Testis (tissue), 3 donors: Measurements from ENCODE around the gene LRP1. TPM values are rescaled to one million over a fixed set of nuclear protein-coding genes. Genes with fewer than 3 reads are reported as not detected.

Source experiments
- DNase-seq: peaks from one replicate; pipeline ENCODE4 v3.0.0-alpha.2; 2019
- H3K27ac ChIP-seq, 2 donors: fragments of 200-600 bp; sonication (generic); one replicate each; pipeline ENCODE4 v1.5.1; 2019
- H3K27me3 ChIP-seq: fragments of 200-600 bp; sonication (generic); one replicate; pipeline ENCODE4 v1.5.1; 2019
- H3K36me3 ChIP-seq: fragments of 200-600 bp; sonication (generic); one replicate; pipeline ENCODE4 v1.5.1; 2017; ENCODE audit warnings: low read depth; ENCODE audit errors: missing control alignments
- H3K4me1 ChIP-seq: fragments of 200-600 bp; sonication (generic); one replicate; pipeline ENCODE4 v1.5.1; 2019
- H3K4me3 ChIP-seq, 2 donors: fragments of 200-600 bp; sonication (generic); one replicate each; pipeline ENCODE4 v1.5.1; 2017 to 2019
- H3K9me3 ChIP-seq: fragments of 200-600 bp; sonication (generic); one replicate; pipeline ENCODE4 v1.5.1; 2017
- CTCF ChIP-seq, 3 experiments: fragments of 450-650 bp in 2 of 3; fragments of 200-600 bp in 1 of 3; sonication (generic) in 1 of 3; IDR thresholded peaks; one replicate each; pipeline ENCODE4 v1.5.1; 2016 to 2019; ENCODE audit warnings: antibody characterized with exemption in 3 of 3, mild to moderate bottlenecking in 2 of 3, moderate library complexity in 1 of 3
- POLR2A ChIP-seq: fragments of 450-650 bp; IDR thresholded peaks from one replicate; pipeline ENCODE4 v1.6.1; 2017; ENCODE audit warnings: antibody characterized with exemption, mild to moderate bottlenecking, moderate library complexity
- WGBS, 2 donors: methylation state at CpG; one replicate each; pipeline ENCODE4 v1.1.5; 2018; 5-methylcytosine and 5-hydroxymethylcytosine counted together
- intact Hi-C: fragments of 100-400 bp; cut with DNase I; formaldehyde crosslinking; loops from one replicate; pipeline ENCODE4 v1.15.1; 2023; ENCODE audit warnings: low total_unique reads
- polyA plus RNA-seq: library from polyadenylated mRNA; stranded (reverse); fragments of 350-450 nt; fragmentation: Illumina TruSeq; extraction: RNeasy Lipid Tissue Mini Kit (QIAGEN cat#74804); gene quantifications from one replicate; pipeline ENCODE4 v1.2.3, GENCODE V29; 2014; ENCODE audit warnings: low read depth, low replicate concordance; ENCODE audit not compliant: insufficient read depth
- total RNA-seq, 2 donors: library from RNA; depleted of rRNA; stranded (reverse); fragments of >200 nt; gene quantifications; one replicate each; pipeline ENCODE4 v1.2.3, GENCODE V29; 2016

Gene LRP1
- total and polyA plus RNA-seq, 3 donors from 2014 or later: 82.4 to 200 (median 135) TPM

- 89% methylated on average over 15 to 19 of the region's 19 CpGs for WGBS, 2 donors
- intact Hi-C loops: no loop called here
- Histone ChIP-seq H3K36me3 (no peaks in the 10 kb centered on the region), H3K9me3 (no peaks in the 10 kb centered on the region), H3K27ac (no peak overlapping the region), H3K4me1 (no peaks in the 10 kb centered on the region), H3K4me3 (no peak overlapping the region), H3K27me3 (no peaks in the 10 kb centered on the region)
- TF ChIP-seq POLR2A (no peak), CTCF (IDR thresholded peaks at IDR 0.05) (no peak)
- DNase-seq: no peak
Observed at GRCh38 chr12:57204454-57204853, 76.2 kb downstream of the LRP1 start.

- no peaks in the 10 kb centered on the region for H3K4me1 ChIP-seq
- no peaks in the 10 kb centered on the region for H3K36me3 ChIP-seq
- no peaks in the 10 kb centered on the region for H3K27me3 ChIP-seq
- WGBS, 2 donors: 86 to 92% methylated on average over 8 to 26 of the region's 26 CpGs
- no peak overlapping the region for H3K27ac ChIP-seq
- TF ChIP-seq CTCF (IDR thresholded peaks at IDR 0.05) (no peak), POLR2A (no peak)
- H3K4me3 ChIP-seq: no peak overlapping the region
- no peak for DNase-seq
- H3K9me3 ChIP-seq: no peaks in the 10 kb centered on the region
- intact Hi-C loops: no loop called here
Observed at GRCh38 chr12:57205186-57205585, 76.9 kb downstream of the LRP1 start.

- no peaks in the 10 kb centered on the region for H3K36me3 ChIP-seq
- 88 to 95% methylated on average over 5 to 7 of the region's 7 CpGs for WGBS, 2 donors
- no peaks in the 10 kb centered on the region for H3K27me3 ChIP-seq
- no peak overlapping the region for H3K4me3 ChIP-seq
- no peaks in the 10 kb centered on the region for H3K9me3 ChIP-seq
- intact Hi-C loops: no loop called here
- TF ChIP-seq POLR2A (no peak), CTCF (IDR thresholded peaks at IDR 0.05) (no peak)
- no peak overlapping the region for H3K27ac ChIP-seq
- no peak for DNase-seq
- H3K4me1 ChIP-seq: no peaks in the 10 kb centered on the region
Observed at GRCh38 chr12:57205931-57206330, 77.6 kb downstream of the LRP1 start.

- intact Hi-C loops: no loop called here
- Histone ChIP-seq H3K4me3 (no peak overlapping the region), H3K9me3 (no peaks in the 10 kb centered on the region), H3K36me3 (no peaks in the 10 kb centered on the region), H3K27ac (no peak overlapping the region), H3K27me3 (no peaks in the 10 kb centered on the region), H3K4me1 (peaks cover 6% of the 10 kb centered on the region)
- no peak for DNase-seq
- 90 to 91% methylated on average over 20 to 29 of the region's 29 CpGs for WGBS, 2 donors
- TF ChIP-seq CTCF (IDR thresholded peaks at IDR 0.05) (no peak), POLR2A (no peak)
Observed at GRCh38 chr12:57207731-57208630, 79.7 kb downstream of the LRP1 start.
